GM19240 (cell line): ENCODE data around the gene SLC2A8.

ENCODE experiments used
- DNase-seq: peaks from one replicate; pipeline ENCODE4 v3.0.0; 2011; ENCODE audit warnings: low spot score; ENCODE audit not compliant: insufficient read length

The SLC2A8 gene

DNA sequence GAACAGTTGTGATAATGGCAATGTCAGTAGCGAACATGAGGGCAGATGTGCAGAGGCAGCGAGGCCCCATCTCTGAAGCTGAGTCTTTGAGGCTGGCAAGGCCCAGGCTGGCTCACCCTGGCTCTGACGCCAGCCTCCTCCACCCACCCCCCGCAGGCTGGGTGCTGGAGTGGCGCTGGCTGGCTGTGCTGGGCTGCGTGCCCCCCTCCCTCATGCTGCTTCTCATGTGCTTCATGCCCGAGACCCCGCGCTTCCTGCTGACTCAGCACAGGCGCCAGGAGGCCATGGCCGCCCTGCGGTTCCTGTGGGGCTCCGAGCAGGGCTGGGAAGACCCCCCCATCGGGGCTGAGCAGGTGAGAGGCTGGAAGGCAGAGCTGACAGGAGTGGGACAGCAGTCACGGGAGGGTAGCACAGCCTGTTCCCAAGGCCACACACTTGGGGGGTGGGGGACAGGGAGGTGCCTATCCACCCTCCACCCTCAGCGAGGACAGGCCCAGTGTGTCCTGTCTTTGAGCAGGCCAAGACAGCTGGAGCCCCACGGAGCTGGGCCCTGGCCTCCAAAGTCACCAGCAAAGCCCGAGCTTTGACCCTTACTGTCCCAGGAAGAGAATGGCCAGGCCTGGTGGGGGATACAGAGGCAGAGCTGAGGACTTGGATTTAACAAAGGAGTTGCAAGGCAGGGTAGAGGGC is 5.6 kb downstream of the SLC2A8 start:
- no peak for DNase-seq

DNA sequence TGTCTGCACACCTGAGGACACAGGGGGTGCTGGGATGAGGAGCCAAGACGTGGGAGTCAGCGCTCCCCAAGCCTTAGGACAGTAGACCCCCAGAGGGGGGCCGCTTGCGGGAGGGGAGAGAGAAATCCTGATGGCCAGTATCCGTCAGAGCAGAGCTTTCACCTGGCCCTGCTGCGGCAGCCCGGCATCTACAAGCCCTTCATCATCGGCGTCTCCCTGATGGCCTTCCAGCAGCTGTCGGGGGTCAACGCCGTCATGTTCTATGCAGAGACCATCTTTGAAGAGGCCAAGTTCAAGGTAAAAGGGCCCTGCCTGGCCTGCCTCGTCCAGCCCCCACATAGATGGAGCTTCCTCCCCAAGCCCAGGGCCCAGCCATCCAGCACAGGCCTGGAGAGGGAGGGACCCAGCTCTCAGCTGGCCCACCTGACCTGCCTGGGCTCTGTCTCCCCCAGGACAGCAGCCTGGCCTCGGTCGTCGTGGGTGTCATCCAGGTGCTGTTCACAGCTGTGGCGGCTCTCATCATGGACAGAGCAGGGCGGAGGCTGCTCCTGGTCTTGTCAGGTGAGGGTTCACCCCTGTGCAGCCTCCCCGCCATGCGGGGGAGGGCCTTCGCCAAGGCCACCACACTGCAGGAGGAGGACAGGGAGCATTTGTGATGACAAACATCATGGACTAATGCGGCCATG is 6.7 kb downstream of the SLC2A8 start:
- no peak for DNase-seq

DNA sequence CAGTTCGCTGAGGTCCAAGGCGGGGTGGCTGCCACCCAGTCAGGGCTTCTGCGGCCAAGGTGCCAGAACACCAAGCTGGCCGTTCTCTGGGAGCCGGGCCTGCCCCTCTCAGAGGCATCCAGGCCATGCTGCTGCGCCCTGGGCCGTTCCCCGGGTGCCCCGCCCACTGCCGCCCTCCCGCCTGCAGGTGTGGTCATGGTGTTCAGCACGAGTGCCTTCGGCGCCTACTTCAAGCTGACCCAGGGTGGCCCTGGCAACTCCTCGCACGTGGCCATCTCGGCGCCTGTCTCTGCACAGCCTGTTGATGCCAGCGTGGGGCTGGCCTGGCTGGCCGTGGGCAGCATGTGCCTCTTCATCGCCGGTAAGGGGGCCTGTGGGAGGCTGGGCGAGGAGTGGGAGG is 7.7 kb downstream of the SLC2A8 start:
- DNase-seq, result no peak

DNA sequence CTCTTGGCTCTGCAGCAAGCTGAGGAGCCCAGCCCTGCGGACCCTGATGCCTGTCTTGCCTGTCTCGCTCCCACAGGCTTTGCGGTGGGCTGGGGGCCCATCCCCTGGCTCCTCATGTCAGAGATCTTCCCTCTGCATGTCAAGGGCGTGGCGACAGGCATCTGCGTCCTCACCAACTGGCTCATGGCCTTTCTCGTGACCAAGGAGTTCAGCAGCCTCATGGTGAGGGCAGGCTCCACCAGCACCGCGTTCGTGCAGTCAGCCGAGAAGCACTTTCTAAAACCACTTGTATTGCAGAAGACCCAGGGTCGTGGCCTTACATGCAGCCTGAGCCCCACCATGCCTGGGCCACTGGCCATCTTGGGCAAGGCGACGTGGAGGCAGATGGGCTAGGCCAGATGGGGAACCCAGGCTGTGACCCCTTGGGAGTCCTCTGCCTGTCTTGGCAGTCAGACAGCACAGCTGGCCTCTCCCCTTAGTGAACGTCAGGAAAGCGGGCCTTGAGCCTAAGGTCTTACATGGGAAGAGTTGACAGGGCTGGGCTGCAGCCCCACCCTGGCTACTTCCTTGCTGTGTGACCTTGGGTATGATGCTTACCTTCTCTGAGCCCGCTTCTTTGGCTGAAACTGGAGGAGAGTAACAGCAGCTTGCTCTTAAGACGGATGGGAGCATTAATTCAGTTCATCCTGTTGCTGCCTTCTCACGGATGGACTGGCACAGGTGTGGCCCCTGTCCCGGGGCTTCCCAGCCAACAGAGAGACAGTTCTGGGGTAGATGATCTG is 8.6 kb downstream of the SLC2A8 start:
- DNase-seq, result no peak

DNA sequence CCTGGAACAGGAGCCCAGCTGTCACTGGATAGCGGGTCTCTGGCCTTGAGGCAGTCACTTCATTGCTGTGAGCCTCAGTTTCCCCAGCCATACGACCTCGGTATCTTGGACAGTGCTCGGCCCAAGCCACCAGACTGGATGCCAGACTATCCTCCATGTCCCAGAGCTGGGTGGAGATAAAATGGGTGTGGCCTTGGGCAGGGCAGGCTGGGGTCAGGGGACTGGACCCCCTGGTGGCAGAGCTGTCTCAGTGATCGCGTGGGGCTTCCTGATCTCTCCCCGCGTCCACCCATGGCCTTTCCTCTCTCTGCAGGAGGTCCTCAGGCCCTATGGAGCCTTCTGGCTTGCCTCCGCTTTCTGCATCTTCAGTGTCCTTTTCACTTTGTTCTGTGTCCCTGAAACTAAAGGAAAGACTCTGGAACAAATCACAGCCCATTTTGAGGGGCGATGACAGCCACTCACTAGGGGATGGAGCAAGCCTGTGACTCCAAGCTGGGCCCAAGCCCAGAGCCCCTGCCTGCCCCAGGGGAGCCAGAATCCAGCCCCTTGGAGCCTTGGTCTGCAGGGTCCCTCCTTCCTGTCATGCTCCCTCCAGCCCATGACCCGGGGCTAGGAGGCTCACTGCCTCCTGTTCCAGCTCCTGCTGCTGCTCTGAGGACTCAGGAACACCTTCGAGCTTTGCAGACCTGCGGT is 10.0 kb downstream of the SLC2A8 start:
- no peak for DNase-seq

DNA sequence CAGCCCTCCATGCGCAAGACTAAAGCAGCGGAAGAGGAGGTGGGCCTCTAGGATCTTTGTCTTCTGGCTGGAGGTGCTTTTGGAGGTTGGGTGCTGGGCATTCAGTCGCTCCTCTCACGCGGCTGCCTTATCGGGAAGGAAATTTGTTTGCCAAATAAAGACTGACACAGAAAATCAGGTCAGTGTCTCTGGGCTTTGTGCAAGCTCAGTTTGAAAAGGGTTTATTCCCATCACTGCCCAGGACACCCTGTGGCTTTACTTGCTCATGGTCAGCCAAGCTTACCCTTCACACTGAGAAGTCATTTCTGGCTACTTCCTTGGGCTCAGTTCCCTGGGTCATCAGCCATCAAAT is 10.5 kb downstream of the SLC2A8 start:
- no peak for DNase-seq

DNA sequence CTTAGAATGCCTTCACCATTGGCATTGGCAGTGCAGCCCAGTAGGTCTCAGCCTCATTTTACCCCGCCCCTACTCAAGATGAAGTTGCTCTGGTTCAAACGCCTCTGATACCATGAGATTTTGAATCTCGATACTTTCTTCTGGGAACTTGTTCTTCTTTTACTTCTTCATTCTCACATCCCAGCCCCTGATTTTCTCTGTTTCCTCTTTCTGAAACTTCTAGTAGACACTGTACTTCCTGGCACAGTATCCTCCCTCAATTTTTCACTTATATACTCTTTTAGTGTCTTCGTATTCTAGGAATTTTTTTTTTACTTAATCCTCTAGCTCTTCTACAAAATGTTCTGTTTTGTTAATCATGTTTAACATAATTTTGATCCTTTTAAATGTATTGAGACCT is 14.2 kb downstream of the SLC2A8 start:
- no peak for DNase-seq

DNA sequence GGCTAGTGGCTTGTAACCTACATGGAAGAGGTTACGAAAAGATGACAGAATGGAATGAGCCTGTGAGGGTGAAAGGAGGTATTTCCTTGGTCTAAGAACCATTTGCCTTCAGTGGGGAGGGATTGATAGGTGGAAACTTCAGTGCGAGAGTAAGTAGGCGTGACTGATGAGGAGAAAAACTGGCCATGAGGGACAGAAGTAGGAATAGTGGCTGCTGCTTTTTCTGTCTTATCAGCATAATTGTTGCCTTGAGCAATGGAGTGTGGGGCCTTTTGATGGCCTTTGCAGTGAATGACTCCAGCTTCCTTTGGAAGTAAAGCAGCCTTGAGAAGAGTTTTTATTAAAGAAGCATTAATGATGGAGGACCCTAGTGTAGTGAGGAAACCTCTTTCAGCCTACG is 18.2 kb downstream of the SLC2A8 start:
- DNase-seq, result no peak

DNA sequence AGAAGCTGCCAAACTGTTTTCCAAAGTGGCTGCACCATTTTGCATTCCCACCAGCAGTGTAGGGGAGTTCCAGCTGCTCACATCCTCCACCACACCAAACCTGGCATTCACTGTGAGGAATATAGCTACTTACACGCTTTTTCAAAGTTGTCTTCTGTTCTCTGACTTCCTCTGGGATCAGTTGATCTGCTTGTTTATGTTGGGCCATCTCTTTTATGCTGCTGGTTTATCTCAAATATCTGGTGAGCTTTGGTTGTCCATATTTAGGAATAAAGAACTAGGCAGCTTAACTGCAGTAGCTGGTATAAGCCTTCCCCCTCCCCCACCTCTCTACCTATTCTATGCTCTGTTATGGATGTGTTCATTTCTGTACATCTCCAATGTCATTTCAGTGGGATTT is 18.7 kb downstream of the SLC2A8 start:
- no peak for DNase-seq

DNA sequence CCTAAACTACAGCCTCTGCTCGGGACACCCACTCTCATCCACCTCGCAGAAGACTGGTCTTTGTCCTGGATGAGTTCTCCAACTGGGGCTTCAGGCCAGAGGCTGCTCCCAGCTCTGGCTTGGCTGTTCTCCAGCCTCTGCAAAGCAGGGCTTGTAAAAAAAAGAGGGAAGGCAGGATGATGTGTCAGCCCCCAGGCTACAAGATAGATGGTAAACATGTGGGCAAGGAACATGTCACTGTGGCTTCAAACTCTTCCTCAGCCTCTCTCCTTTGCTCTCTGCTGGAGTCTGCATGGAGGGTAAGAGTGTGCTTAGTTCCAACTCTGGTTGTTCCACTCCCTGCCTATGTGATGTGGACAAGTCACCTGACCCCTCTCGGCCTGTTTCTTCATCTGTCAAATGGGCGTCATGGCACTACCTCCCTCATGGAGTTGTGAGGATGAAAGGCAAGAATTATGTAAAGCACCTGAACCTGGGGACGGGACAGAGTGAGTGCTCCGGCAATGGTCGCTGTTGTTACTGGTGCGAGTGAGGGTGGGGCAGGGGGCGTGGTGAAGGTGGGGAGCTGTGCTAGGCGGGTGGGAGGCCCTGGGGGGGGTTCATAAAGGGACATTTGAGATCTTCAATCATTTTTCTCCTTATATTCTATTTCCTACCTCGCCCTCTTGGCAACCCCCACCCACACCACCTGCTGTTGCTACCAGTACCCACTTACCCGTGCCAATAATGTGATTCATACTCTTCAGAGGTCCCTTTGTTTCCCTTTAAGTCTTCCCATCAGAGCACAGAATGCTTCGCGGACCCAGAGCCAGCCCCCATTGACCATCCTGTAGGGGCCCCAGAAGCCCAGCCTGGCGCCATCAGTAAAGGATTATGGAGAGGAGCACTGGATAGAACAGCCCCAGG is 20.4 kb downstream of the SLC2A8 start:
- no peak for DNase-seq

DNA sequence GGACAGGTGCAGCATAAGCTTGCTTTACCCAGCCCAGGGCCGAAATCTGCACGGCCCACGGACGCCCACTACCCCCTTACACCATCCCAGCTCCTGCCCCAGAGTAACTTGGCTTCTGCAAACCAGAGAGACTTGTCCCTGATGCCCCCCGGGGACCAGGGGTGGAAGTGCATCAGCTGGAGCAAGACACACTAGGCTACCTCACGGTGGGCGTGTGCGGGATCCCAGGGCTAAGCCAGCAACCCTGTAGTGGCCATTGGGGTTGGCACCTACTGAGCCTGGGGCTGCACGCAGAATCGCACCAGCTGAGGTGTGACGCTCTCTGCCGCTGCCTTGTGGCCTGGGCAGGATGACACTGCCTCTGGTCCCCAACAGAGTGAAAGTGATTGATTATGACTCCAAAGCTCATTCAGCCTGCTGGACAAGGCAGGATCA is 21.1 kb downstream of the SLC2A8 start:
- no peak for DNase-seq

DNA sequence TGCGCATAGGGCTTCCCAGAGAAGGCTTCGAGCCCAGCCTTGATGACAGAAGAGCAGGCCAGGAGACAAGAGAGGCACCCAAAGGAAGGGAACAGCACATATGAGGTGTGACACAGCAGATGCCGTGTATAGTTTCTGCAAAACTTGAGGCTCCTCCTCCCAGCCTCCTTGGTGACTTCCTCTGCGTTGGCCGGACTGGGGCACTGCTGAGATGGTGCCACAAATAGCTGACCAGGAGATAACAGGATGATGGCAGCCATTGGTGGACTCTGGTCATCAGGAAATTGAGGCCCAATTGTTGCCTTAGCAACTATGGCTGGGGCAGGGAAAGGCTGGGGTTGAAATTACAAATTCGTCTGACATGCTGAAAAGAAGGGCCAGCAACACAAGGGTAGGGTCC is 22.4 kb downstream of the SLC2A8 start:
- no peak for DNase-seq

DNA sequence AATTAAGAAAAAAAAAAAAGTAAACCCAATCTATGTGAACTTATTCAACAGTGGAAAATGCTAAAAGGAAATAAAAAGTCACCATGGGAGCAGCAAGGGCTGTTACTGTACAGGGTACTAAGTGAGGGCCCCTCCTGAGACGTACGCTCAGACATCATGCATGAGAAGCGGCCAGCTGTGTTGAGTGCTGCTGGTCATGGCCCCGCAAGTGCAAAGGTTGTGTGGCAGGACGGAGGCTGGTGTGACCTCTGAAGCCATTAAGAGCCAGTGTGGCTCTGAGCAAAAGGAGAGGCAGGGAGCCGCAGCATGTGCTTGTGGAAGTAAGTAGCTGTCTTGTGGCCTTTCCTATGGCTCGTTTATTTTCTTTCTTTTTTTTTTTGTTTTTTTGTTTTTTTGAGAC is 24.1 kb downstream of the SLC2A8 start:
- DNase-seq, result no peak

DNA sequence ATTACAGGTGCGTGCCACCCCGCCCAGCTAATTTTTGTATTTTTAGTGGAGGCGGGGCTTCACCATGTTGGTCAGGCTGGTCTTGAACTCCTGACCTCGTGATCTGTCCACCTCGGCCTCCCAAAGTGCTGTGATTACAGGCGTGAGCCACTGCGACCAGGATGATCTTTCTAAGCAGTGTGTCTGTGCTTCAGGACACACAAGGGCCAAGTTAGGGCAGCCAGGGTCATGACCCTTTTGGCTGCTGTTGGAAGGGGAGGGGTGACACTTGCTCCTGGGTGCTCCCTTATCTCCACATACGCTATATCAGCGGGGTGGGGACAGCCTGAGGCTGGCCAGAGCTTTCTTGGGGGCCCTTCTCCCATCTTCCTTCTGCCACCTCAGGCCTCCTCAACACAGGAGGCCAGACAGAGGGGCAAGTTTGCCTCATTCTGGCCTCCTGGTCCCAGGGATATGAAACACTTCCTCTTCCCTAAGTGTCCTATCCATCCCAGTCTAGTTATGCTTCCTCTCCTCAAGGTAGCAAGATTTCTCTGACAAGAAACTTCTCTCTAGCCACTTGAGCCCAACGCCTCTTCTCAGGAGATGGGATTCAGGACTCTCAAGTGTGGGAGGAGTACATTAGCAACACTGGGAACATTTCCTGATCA is 25.3 kb downstream of the SLC2A8 start:
- DNase-seq, result no peak

DNA sequence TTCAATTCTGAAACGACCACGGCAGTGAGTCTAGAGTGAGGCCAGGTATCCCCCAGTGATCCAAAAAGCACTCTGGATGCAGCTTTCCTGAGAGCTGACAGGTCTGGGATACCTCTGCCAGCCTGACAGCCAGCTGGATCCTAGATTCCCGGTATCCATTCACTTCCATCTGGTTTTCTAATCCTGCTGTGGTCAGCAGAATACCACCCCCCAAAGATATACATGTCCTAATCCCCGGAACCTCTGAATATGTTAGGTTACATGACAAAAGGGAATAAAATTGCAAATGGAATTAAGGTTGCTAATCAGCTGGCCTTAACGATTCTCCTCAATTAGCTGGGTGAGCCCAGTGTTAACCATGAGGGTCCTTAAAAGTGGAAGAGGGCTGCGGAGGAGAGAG is 25.8 kb downstream of the SLC2A8 start:
- no peak for DNase-seq

DNA sequence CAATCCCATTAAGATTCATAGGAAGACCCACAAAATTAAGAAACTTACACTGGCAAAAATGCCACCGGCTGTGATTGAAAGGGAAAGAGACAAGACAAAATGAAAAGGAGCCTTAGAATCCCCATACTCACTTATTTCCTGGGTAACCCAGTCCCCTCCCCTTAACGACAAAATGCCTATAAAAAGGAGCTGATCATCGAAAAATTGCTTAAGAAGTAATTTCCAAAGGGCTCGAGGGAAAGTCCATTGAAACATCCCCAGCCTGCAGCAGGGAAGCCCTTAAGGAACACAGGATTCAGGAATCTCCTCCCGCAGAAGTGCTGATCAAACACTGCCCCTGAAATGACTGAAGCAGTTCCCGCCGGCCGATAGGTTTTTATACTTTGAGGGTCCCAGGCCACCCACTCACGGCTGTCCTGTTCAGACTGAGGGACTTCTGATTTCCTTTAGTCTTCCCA is 26.5 kb downstream of the SLC2A8 start:
- no peak for DNase-seq

DNA sequence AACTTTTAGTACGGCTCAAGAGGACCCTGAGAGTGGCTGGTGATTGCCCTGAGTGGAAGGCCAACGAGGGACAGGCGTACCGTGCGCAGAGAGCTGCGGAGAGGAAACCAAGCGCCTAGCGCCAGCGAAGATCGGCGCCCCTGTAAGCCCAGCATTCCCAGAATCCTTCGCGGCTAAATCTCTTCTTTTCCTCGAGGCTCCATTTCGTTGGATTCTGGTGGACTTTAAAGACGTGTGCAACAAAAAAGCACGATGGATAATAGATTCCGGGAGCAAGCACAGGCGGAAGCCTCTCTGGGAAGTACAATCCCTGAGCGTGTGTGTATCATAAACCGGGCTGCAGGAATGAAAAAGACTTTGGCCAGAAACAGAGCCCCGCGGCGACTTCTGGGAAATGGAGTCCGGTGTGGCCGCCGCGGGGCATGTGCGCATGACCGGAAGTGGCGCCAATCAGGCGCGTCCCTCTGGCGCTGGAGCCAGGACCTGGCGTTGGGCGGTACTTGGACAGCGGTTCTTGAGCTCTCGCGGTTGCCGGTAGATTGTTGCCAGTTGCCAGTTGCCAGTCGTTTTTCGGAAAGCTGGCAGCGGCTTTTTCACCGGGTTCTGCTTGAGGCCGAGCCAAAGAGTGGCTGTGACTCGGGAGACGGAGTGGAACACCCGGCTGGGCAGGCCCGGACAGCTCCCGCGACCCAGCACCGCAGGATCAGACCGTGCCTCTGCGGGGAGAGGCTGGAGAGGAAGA is 27.1 kb downstream of the SLC2A8 start, which contains the start of gene ZNF79:
TSS of gene ZNF79 (plus strand) at position 449 of the 742 bp plus-strand sequence. CDS start 406 bp downstream, outside the sequence.
- peak; percentile 94 for DNase-seq

DNA sequence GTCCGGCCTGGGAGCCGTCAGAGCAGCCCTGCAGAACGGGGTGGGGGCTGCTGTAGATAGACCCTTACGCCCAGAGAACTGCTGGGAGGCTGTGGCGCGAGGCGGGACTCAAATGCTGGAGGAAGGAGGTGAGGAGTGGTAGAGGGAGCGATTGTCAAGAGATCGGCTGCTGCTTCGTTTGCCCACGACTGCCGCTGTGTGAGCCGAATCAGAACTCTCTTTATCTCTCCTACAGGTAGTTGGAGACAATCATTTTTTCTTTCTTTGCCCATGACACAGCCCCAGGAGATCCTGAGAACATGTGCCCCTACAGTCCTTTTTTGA is 27.7 kb downstream of the SLC2A8 start:
- DNase-seq, result peak; percentile 25

DNA sequence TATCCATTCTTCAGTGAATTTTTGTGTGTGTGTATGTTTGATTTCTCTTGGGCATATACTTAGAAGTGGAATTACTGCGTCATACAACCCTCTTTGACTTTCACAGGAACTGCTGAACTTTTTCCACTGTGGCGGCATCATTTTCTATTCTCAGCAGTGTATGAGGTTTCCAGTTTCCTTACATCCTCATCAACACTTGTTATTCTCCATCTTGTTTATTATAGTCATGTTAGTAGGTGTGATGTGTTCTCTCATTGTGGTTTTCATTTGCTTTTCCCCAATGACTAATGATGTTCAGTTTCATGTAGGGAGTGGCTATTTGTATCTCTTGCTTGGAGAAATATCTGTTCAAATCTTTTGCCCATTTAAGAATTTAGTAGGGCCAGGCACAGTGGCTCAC is 29.8 kb downstream of the SLC2A8 start:
- DNase-seq, result no peak

DNA sequence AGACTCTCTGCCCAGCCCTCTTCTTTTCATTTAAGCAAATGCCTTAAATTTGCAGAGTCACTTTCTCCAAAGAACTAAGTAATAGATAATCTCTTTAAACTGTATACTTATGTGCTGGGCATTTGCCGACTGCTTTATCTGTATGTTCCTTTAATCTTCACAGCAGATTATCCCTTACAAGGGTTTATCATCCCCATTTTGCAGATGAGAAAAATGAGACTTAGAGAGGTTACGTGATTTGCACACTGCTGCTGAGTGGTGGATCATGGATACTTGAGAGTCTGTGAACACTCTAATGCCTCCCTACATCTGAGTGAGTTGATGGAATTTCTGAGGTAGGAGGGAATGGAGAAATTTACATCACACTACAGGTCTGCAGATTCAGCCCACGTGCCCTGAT is 31.4 kb downstream of the SLC2A8 start:
- DNase-seq, result no peak
